ENCODE results near the gene ST6GALNAC5.

GRCh38 chr1:77064246-77064645, 197.0 kb downstream of the ST6GALNAC5 start:
- TF ChIP-seq CTCF (IDR thresholded peaks at IDR 0.05): no peak
- TF ChIP-seq POLR2A (IDR thresholded peaks at IDR 0.05): no peak

All from Peyer's patch (tissue), 4 donors.